ENCODE data around the gene EXOC3.

EXOC3 gene

DNA sequence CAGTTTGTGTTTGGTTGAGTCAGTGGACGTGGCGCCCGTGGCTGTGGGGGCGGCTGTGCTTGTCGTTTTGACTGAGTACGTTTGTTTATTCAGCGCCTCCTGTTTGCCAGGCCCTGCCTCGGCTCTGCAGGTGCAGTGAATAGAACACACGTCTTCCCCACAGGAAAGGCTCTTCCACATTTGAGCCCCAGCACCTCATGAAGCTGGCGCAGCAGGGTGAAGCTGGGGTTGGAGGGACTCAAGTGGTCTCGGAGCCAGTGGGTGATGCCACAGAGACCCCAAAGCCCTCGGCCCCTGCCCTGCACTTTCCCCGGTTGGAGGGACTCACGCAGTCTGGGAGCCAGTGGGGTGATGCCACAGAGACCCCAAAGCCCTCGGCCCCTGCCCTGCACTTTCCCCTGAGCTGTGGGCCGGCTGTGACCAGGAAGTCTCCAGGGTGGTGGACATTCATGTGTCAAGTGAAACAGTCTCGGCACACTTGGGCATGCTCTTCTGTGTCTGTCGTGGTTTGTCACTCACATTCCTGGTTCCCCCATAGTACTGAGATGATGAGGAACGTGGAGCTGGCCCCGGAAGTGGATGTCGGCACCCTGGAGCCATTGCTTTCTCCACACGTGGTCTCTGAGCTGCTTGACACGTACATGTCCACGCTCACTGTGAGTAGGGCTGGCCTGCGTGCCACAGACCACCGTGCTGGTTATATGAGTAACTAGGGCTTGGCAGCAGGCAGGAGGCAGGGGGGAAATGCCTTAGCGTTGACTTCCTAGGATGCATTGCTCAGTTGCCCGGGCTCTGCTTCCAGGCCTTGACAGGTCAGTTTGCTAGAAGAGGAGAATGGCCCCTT, 13.6 kb downstream of the EXOC3 start:
- DNase-seq (ENCODE audit: low read depth in 2 of 2, low spot score in 1 of 2): no peak

DNA sequence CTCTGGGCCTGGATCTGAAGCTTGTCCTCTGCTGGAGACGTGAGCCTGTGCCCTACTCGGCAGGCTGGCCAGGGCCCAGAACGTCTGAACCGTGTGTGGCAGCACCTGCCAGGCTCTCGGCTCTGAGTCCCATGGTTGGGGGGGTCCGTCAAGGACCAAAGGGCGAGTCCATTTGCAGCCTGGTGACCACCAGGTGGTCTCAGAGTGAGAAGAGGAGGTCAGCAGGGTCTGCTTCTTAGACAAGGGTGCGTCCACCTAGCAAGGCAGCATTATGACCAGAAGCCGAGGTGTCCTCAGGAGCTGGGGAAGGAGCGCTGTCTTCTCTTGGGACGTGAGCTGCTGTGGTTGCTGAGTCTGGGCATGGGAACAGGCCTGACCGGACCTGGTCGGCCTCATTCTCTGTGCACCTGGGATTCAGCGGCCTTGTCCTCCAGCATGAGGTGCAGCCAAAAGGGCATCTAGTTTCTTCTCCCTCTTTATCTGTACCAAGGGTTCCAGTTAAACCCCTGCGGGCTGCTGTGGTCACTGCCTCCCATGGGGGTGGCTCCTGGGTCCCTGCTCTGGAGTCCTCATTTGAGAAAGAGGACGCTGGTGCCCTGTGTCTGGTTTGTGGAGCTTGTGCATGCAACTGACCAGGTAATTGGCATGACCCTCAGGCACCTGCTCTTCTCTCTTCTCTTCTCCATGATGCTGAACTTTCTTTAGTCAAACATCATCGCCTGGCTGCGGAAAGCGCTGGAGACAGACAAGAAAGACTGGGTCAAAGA, 14.4 kb downstream of the EXOC3 start:
- DNase-seq (ENCODE audit: low read depth in 2 of 2, low spot score in 1 of 2): no peak

DNA sequence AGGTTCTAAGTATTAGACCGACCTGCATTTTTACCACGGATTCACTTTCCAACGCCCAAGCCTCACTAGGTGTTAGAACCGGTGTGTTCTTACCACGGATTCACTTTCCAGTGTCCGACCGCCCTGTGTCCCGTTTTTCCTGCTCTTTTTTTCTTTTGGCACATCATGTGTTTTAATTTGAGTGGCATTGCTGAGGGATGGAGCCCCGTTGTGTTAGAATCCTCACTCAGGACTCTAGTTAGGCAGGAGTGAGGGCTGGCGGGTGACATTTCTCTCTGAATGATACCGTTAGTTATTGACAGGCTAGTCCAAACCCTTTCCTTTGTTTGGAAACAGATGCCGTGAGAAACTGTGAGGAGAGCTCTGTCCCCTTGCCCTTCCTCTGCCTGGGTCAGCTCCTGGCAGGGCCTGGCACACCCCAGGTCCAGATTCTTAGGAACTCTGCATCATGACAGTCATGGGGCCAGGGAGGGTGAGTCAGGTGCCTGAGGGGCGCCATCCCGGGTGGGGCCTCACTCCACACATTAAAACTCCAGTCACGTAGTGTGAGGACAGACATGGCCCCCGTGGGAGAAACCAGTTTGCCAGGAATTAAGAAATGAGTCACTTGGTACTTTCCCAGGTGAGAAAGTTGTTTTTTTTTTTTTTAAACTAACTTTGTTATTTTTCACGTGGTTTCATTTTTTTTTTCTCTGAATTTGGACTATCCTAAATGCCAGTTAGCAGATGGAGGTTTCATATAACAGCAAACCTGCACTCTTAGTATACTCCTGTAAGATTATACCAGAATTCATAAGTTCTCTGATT, 15.8 kb downstream of the EXOC3 start:
- no peak for DNase-seq (ENCODE audit: low read depth in 2 of 2, low spot score in 1 of 2)

DNA sequence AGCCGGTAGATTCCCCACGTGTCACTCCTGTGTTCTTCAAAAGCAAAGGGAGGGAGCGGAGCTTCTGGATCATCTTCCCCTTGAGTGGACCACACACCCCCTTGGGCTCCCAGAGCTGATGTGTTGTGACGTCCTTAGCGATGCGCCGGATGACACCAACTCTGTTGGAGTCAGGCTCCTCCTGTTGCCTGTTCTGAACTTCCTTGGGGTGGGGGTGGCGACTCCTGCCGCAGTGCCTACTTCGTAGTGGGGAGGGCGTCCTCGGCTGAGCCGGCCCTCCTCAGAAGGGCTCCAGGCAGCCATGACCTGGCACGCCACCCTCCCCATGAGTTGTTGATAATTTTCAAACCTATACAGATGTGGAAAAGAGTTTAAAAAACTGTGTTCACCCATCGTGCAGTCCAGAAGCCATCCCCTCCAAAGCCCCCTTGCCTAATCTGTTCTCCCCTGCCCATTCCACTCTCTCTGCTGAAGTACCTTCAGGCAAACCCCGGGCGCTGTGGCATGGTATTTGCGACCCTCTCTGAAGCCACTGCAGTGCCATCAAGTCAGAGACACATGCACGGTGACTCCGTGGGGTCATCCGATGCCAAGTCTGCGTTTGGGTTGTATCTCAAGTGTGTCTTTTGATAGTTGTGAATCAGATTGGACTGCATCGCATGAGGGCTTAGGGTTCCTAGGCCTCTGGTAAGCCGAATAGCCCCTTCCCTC, 16.7 kb downstream of the EXOC3 start:
- DNase-seq (ENCODE audit: low read depth in 2 of 2, low spot score in 1 of 2): no peak

DNA sequence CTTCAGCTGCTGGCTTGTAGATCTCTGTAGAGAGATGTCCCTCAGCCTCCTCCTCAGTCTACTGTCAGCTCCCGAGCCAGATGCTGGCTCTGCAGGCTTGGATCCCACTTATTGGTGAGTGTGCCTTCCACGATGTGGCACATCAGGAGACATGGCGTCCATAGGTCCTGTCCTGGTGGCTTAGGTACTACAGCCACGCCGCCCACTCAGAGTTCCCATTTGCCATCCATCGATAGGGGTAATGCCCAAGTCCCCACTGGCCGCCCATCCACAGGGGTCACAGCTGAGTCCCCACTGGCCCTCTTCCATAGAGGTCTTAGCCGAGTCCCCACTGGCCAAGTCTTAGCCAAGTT, 17.3 kb downstream of the EXOC3 start:
- DNase-seq (ENCODE audit: low read depth in 2 of 2, low spot score in 1 of 2): no peak

DNA sequence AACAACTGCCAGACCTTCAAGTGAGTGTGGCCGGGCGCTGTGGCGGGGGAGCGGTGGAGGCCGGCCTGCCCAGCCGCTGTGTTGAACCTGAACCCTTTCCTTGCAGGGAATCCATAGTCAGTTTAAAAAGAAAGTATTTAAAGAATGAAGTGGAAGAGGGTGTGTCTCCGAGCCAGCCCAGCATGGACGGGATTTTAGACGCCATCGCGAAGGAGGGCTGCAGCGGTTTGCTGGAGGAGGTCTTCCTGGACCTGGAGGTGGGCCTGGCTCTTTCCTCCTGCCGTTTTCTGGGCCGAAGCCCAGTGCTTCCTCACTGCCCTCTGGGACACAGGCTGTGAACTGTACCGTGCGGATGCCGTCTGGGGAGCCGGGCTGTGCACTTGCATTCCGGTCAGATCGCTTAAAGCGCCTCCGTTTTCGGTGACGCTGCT, 19.1 kb downstream of the EXOC3 start:
- no peak for DNase-seq (ENCODE audit: low read depth in 2 of 2, low spot score in 1 of 2)

DNA sequence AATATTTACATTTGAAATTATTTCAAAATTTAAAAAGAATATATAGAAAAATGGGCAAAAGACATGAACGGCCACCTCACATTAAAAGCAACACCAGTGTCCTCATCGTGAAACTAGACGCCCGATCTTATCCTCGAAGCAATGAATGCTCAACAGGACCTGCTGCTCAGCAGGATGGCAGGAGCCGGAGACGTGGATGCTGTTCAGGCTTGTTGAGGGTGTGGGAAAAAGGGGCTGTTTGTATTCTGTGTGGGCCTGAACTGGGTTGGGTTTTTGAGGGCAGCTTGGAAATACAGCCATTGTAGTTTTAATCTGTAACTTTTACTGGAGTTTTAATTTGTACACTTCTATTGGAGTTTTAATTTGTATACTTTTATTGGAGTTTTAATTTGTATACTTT, 20.3 kb downstream of the EXOC3 start:
- no peak for DNase-seq (ENCODE audit: low read depth in 2 of 2, low spot score in 1 of 2)

DNA sequence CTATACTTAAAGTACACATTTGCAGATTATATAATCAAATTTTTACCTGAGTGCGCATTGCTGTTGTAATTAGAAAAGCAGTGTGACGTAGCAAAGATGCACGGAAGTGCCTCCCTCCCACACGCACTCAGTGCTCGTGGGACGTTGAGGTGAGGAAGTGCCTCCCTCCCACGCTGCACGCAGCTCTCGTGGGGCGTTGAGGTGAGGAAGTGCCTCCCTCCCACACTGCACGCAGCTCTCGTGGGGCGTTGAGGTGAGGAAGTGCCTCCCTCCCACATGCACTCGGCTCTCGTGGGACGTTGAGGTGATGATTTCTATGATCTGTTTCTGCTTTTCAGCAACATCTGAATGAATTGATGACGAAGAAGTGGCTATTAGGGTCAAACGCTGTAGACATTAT, 21.0 kb downstream of the EXOC3 start:
- DNase-seq (ENCODE audit: low read depth in 2 of 2, low spot score in 1 of 2): peak; percentile 81 to 87

DNA sequence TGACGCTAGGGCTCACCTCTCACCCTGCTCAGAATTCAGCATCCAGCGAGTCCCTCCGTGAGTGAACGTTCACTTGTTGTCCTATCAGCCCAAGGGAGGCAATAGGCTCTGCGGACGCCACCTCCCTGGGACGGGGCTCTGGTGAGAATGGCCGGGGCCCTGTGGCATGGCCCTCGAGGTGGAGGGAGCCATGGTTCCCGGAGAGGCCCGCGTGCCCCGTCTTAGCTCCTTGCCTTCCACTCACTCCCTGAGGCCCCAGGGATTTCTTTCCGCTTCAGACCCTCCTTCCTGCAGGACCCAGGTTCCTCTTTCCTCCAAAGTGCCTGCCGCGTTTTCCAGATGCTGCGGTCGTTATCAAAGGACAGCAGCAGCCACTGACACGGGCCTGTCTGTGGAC, 21.5 kb downstream of the EXOC3 start:
- no peak for DNase-seq (ENCODE audit: low read depth in 2 of 2, low spot score in 1 of 2)

DNA sequence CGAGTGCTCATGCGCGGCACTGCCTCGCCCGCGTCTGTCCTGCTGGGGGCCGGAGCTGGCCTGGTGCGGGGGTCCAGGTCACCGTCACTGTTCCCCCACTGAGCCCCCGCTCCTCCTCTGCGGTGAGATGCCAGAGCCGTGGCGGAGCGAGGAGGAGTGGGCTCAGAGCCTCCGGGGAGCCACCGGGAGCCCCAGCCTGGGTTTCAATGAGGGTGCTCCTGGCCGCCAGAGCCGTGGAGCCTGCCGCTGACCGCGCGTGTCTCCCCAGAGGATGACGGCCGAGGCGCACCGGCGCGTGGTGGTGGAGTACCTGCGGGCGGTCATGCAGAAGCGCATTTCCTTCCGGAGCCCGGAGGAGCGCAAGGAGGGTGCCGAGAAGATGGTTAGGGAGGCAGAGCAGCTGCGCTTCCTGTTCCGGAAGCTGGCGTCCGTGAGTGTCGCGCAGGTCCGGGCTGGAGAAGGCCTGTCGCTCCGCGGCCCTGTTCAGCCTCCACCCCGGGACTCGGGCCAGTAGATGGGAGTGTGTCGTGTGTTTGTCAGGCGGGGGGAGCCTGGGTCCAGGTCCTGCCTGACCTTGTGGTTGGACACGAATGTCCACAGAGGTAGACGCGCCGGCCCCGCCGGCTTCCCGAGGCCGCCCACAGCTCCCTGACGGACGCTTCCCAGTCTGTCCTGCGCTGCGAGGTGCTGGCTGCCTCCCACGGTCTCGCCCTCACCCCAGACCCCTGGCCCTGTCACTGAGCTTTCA, 22.0 kb downstream of the EXOC3 start:
- no peak for DNase-seq (ENCODE audit: low read depth in 2 of 2, low spot score in 1 of 2)

DNA sequence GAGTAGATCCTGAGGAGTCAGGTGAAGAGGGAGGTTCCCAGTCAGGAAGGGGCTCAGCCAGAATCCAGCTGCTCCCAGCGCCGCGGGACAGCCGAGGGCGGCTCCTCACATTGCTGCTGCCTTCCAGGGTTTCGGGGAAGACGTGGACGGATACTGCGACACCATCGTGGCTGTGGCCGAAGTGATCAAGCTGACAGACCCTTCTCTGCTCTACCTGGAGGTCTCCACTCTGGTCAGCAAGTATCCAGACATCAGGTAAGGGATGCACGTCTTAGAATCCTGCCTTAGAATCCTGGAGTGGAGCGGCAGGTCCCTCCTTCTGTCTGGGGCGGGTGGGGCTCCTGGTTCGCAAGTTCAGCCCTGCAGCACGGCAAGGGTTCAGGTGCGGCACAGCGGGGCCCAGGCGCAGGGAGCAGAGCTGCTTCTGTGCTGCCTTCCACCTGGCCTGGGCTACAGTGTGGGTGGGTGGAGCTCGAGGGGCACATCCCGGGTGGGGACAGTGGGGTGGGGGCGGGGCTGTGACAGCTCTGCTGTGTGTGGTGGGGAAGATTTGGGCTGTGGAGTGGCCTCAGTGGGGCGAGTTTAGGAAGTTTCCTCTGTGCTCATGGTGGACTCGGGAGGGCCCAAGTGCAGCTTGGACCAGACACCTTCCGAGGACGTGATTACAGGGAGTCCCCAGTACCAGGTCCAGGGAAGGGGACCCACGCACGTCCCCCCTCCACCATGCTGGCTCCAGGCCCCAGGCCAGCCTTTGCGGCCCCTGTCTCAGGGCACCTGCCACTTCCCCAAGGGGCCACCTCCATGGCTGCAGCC, 22.8 kb downstream of the EXOC3 start:
- no peak for DNase-seq (ENCODE audit: low read depth in 2 of 2, low spot score in 1 of 2)

DNA sequence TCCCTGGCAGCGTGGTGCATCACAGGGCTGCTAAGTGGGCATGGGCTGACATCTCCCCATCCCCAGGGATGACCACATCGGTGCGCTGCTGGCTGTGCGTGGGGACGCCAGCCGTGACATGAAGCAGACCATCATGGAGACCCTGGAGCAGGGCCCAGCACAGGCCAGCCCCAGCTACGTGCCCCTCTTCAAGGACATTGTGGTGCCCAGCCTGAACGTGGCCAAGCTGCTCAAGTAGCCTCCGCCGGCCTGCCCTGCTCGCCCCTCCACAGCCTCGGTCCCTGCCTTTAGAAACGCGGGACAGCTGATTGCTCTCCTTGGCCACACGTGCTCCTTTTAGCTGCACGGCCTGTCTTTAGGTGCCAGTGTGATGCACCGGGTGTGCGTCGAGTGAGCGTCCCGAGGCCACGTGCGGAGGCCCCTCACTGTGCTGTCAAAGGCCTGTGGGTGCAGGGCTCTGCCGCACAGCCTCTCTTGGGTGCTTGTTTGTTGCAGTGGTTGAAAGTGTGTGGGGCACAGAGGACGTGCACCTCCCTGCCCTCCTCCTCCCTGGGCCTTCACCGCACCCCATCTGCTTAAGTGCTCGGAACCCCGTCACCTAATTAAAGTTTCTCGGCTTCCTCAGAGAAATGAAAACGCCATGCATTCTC, 23.8 kb downstream of the EXOC3 start:
- DNase-seq (ENCODE audit: low read depth in 2 of 2, low spot score in 1 of 2): no peak

DNA sequence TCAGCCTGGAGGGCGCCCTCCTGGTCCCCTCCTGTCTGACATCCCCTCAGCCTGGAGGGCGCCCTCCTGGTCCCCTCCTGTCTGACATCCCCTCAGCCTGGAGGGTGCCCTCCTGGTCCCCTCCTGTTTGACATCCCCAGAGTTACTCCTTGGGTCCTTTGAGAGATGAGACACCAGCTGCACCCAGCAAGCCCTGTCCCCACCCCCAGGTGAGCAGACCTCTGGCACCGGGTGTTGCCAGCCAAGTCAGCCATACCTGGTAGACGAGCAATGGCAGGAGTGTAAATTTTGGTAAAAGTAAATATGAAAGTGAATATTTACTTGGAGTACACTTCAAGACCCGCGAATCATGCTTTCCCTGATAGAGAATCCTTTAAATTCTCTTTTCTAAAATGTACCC, 25.4 kb downstream of the EXOC3 start:
- DNase-seq (ENCODE audit: low read depth in 2 of 2, low spot score in 1 of 2): no peak

DNA sequence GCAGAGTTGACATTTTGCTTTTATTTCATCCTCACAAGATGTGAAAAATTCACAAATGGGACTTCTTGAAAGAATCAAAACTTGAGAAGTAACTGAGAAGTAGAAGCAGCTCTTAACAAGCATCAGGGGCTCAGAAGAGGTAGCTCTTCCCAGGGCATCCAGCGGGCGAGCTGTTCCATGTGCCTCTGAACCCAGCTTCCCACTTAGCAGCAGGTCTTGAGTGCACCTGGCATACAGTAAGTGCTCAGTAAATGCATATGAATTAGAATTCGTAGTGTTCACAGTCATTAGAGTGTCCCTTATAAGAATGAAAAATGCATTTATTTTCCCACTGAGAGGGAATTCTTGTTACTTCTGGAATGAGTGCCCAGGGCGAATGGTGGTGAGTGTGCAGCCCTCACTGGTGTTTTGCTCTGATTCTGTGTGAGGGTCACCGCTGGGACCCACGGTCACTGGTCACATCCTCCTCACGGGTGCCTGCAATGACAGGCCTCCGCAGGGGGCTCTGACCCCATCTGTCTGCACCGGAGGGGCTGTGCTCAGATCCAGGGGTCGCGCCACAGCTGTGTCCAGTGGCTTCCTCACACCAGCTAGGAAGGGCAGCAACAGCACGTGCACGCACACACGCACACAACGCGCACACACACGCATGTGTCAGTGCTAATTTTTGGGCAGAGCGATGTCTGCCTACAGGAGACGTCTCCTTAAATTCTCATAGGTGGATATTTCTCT, 26.9 kb downstream of the EXOC3 start:
- DNase-seq (ENCODE audit: low read depth in 2 of 2, low spot score in 1 of 2): no peak

DNA sequence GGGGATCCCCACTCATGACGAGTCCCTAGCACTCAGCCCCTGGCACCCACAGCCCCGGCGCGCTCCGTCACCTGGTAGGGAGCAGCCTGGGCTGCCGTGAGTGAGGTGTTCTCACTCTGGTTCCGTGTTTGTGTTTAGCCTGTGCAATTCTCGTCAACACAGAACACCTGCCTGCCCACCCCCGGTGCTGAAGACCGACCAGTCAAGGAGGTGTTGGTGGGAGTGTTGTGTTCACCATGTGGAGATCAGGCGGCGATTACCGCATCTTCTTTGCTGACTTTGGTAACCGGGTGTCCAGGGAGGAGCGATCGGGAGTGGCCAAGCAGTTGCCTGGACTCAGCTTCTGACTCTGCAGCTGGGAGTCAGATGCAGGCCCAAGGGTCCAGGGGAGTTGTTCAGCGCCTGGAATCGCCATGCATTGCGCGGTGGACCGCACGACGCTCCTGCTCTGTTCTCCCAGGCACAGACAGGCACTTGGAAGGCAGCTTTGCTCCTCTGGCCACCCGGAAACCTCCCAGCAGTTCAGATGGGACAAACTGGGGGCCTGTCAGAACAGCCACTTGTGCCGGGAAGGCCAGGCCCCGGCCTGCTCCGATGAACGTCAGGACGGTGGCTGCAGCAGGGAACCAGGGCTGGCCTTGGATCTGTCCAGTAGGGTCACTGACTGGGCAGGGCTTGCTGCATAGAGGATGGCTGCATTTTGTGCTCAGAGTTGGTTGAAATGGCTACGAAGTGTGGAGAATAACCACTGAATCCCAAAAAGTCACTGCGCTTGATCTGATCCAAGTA, 28.2 kb downstream of the EXOC3 start:
- DNase-seq (ENCODE audit: low read depth in 2 of 2, low spot score in 1 of 2): no peak

DNA sequence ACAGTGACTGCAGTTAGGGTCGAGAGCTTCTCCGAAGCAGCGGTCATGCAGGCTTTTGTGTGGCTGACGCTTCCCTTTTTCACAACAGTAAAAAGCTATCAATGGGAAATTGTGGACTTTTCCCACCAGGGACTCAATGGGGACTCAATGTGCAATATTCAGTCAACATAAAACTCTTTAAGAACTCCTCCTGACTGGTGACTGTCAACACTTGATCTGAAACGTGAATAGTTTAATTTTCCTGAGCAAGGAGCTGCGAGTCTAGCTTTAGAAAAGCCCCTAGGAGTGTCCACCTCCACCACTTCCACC, 28.7 kb downstream of the EXOC3 start:
- DNase-seq (ENCODE audit: low read depth in 2 of 2, low spot score in 1 of 2): no peak

DNA sequence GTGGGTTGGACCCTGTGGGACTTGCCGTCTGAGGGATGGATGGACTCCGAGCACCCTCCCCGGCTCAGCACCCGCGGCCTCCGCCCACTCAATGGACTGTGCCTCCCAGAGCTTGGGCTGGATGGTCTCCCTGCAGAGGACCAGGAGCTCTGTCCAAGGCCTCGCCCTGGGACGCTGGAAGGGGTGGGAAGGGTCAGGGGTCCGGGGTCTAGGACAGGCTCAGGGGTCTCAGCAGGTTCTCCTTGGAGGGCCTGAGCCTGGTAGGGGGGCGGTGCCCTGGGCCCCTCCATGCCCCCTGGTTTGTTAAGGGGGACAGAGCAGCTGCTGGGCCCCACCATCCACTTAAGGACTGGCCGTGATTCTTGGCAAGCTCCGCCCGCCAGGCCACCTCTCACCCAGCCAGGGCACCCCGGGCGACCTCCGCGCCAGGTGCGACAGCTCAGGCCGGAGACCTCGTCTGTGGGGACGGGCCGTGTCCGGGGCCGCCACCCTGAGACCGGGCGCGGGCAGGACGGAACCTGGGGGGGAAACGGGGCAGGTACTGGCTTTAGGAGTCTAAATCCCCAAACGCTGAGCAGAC, 29.2 kb downstream of the EXOC3 start:
- DNase-seq (ENCODE audit: low read depth in 2 of 2, low spot score in 1 of 2): no peak
